Upper lobe of left lung (tissue), 4 donors: ENCODE results near the gene C16orf54.

Experiments
- POLR2A ChIP-seq, 4 donors: fragments of 450-650 bp; IDR thresholded peaks; one replicate each; pipeline ENCODE4 v1.5.1; 2016 to 2017; ENCODE audit warnings: antibody characterized with exemption in 4 of 4, mild to moderate bottlenecking in 2 of 4
- TF ChIP-seq, protein P1 (sequence below), 6 experiments: fragments of 450-650 bp in 4 of 6; fragments of 200-600 bp in 2 of 6; sonication (generic) in 2 of 6; IDR thresholded peaks; one replicate each; pipeline ENCODE4 v1.5.1; 2016 to 2019; ENCODE audit warnings: antibody characterized with exemption in 6 of 6

DNA sequence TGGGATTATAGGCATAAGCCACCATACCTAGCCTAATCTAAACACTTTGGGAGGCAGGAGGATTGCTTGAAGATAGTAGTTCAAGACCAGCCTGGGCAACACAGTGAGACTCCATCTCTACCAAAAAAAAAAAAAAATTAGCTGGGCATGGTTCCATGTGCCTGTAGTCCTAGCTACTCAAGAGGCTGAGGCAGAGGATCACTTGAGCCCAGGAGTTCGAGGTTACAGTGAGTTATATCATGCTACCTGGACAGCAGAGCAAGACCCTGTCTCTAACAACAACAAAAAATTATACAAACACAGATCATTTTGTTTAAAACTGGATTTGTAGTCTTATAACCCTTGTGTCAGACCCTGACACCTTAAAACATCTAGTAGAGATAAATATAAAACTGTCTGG lies 7.7 kb upstream of the C16orf54 start:
- TF ChIP-seq POLR2A (IDR thresholded peaks at IDR 0.05): no peak
- TF ChIP-seq, protein P1, sequence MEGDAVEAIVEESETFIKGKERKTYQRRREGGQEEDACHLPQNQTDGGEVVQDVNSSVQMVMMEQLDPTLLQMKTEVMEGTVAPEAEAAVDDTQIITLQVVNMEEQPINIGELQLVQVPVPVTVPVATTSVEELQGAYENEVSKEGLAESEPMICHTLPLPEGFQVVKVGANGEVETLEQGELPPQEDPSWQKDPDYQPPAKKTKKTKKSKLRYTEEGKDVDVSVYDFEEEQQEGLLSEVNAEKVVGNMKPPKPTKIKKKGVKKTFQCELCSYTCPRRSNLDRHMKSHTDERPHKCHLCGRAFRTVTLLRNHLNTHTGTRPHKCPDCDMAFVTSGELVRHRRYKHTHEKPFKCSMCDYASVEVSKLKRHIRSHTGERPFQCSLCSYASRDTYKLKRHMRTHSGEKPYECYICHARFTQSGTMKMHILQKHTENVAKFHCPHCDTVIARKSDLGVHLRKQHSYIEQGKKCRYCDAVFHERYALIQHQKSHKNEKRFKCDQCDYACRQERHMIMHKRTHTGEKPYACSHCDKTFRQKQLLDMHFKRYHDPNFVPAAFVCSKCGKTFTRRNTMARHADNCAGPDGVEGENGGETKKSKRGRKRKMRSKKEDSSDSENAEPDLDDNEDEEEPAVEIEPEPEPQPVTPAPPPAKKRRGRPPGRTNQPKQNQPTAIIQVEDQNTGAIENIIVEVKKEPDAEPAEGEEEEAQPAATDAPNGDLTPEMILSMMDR (IDR thresholded peaks at IDR 0.05): no peak
